ENCODE data around the gene PDE6A. TPM values are rescaled to one million over a fixed set of nuclear protein-coding genes. Genes with fewer than 3 reads are reported as not detected.

The PDE6A gene
- total and polyA plus RNA-seq, 2 donors (not counting 3 experiments of a cell fraction or from before 2014, with no cell fraction given): not detected

GRCh38 chr5:149818116-149818515 is 126.5 kb downstream of the PDE6A start:
- dilution Hi-C loops (cut with MboI; ENCODE audit: extremely low pct_ligation_motif_present, low sequenced_read_pairs): no loop called here
- TF ChIP-seq MAX (IDR thresholded peaks at IDR 0.05; ENCODE audit: insufficient read depth, insufficient read length) (no peak), EZH2 (IDR thresholded peaks at IDR 0.05; ENCODE audit: borderline replicate concordance, low read depth, low read length, severe bottlenecking) (no peak), JUN (IDR thresholded peaks at IDR 0.05; ENCODE audit: borderline replicate concordance, insufficient read depth, insufficient read length, low read depth) (no peak), POLR2A (IDR thresholded peaks at IDR 0.05; ENCODE audit: low read depth, low read length) (no peak), CTCF (IDR thresholded peaks at IDR 0.05; ENCODE audit: extremely low read depth in 1 of 2, insufficient read depth in 1 of 2, low read depth in 1 of 2, low read length in 2 of 2) (no peak)
- no peak overlapping the region for H3K27ac ChIP-seq (ENCODE audit: insufficient read depth, low read depth, low read length)
- CTCF ChIA-PET: interaction anchor here (1.0 to 7.8 kb wide), 4 partner anchors 10 to 179 kb away, joined by 3 to 54 read pairs (median 4); no protein-coding TSS in a partner anchor
- intact Hi-C loops (cut with micrococcal nuclease): no loop called here
- no peaks in the 10 kb centered on the region for H3K4me1 ChIP-seq (ENCODE audit: control insufficient read depth, extremely low read depth, insufficient read depth, low read length)
- H3K9ac ChIP-seq (replicated peaks; ENCODE audit: extremely low read depth, insufficient read depth, low read length): no peak overlapping the region
- FAIRE-seq: no peak
- no peak overlapping the region for H3K4me2 ChIP-seq (ENCODE audit: insufficient read depth, low read length)
- POLR2A ChIA-PET: no interaction called here
- H3K4me3 ChIP-seq (replicated peaks in 1 of 3; ENCODE audit: insufficient read depth in 1 of 3, low read depth in 1 of 3, low read length in 3 of 3): no peak overlapping the region
- no peak overlapping the region for H2AFZ ChIP-seq (ENCODE audit: low read depth, low read length)
- H3K9me3 ChIP-seq (replicated peaks; ENCODE audit: control insufficient read depth, insufficient read depth, low read length): no peaks in the 10 kb centered on the region
- no peaks in the 10 kb centered on the region for H3K9me1 ChIP-seq (replicated peaks; ENCODE audit: control insufficient read depth, extremely low read depth, insufficient read depth, low read length)
- H3K27me3 ChIP-seq (ENCODE audit: control insufficient read depth in 2 of 2, insufficient read depth in 2 of 2, low read length in 2 of 2): no peaks in the 10 kb centered on the region
- BruUV-seq (replicated peaks): no TSS peak
- no peaks in the 10 kb centered on the region for H3K79me2 ChIP-seq (ENCODE audit: control insufficient read depth, insufficient read depth, low read length)
- no peaks in the 10 kb centered on the region for H3K36me3 ChIP-seq (ENCODE audit: control insufficient read depth in 2 of 2, extremely low read depth in 1 of 2, insufficient read depth in 2 of 2, low read length in 2 of 2)
- DNase-seq (ENCODE audit: low read depth, low spot score): no peak
- no peaks in the 10 kb centered on the region for H4K20me1 ChIP-seq (replicated peaks; ENCODE audit: control insufficient read depth, extremely low read depth, insufficient read depth, low read length)

- no peaks in the 10 kb centered on the region for H3K9me1 ChIP-seq (replicated peaks; ENCODE audit: control insufficient read depth, extremely low read depth, insufficient read depth, low read length)
- H3K4me1 ChIP-seq (ENCODE audit: control insufficient read depth, extremely low read depth, insufficient read depth, low read length): no peaks in the 10 kb centered on the region
- no peaks in the 10 kb centered on the region for H3K79me2 ChIP-seq (ENCODE audit: control insufficient read depth, insufficient read depth, low read length)
- CTCF ChIA-PET: interaction anchor here (1.3 to 7.8 kb wide), 4 partner anchors 11 to 151 kb away, joined by 4 to 54 read pairs (median 10); no protein-coding TSS in a partner anchor
- H3K4me3 ChIP-seq (replicated peaks in 1 of 3; ENCODE audit: insufficient read depth in 1 of 3, low read depth in 1 of 3, low read length in 3 of 3): no peak overlapping the region
- TF ChIP-seq MYC (IDR thresholded peaks at IDR 0.05; ENCODE audit: low read depth, low read length) (no peak), JUN (IDR thresholded peaks at IDR 0.05; ENCODE audit: borderline replicate concordance, insufficient read depth, insufficient read length, low read depth) (no peak), MAX (IDR thresholded peaks at IDR 0.05; ENCODE audit: insufficient read depth, insufficient read length) (no peak), FOS (IDR thresholded peaks at IDR 0.05; ENCODE audit: borderline replicate concordance, insufficient read depth, low read length) (no peak), GATA2 (IDR thresholded peaks at IDR 0.05; ENCODE audit: insufficient read depth, insufficient read length, low read depth, low read length) (no peak), EZH2 (IDR thresholded peaks at IDR 0.05; ENCODE audit: borderline replicate concordance, low read depth, low read length, severe bottlenecking) (no peak), POLR2AphosphoS5 (IDR thresholded peaks at IDR 0.05; ENCODE audit: insufficient read depth, low read depth, low read length) (no peak), POLR2A (IDR thresholded peaks at IDR 0.05; ENCODE audit: low read depth, low read length) (no peak), CTCF (IDR thresholded peaks at IDR 0.05; ENCODE audit: extremely low read depth in 1 of 2, insufficient read depth in 1 of 2, low read depth in 1 of 2, low read length in 2 of 2) (no peak)
- no peak for DNase-seq (ENCODE audit: low read depth, low spot score)
- no peak overlapping the region for H3K9ac ChIP-seq (replicated peaks; ENCODE audit: extremely low read depth, insufficient read depth, low read length)
- intact Hi-C loops (cut with micrococcal nuclease): no loop called here
- no peak overlapping the region for H3K4me2 ChIP-seq (ENCODE audit: insufficient read depth, low read length)
- dilution Hi-C loops (cut with MboI; ENCODE audit: extremely low pct_ligation_motif_present, low sequenced_read_pairs): no loop called here
- no peaks in the 10 kb centered on the region for H3K27me3 ChIP-seq (ENCODE audit: control insufficient read depth in 2 of 2, insufficient read depth in 2 of 2, low read length in 2 of 2)
- BruUV-seq (replicated peaks): no TSS peak
- POLR2A ChIA-PET: no interaction called here
- no peaks in the 10 kb centered on the region for H3K36me3 ChIP-seq (ENCODE audit: control insufficient read depth in 2 of 2, extremely low read depth in 1 of 2, insufficient read depth in 2 of 2, low read length in 2 of 2)
- no peak overlapping the region for H3K27ac ChIP-seq (ENCODE audit: insufficient read depth, low read depth, low read length)
- no peak for FAIRE-seq
- H4K20me1 ChIP-seq (replicated peaks; ENCODE audit: control insufficient read depth, extremely low read depth, insufficient read depth, low read length): no peaks in the 10 kb centered on the region
- H2AFZ ChIP-seq (ENCODE audit: low read depth, low read length): no peak overlapping the region
- no peaks in the 10 kb centered on the region for H3K9me3 ChIP-seq (replicated peaks; ENCODE audit: control insufficient read depth, insufficient read depth, low read length)
These were observed 127.0 kb downstream of the PDE6A start for GRCh38 chr5:149817539-149818060.
